NCI-H2171 treated with DMSO at 0.1 percent for 48 hours (cell line): ENCODE data around the gene MYL5.
"Not testable (repeated sequence)": the region's sequence is repeated elsewhere in the genome, so short reads cannot be mapped to it uniquely, and the experiment has no call there.

ENCODE experiments used
- DNase-seq: peaks from one replicate; lab custom pipeline; 2025; lab: John Stamatoyannopoulos, UW

The MYL5 gene

GRCh38 chr4:669806-670559 is 4.4 kb upstream of the MYL5 start:
- DNase-seq: not testable (repeated sequence)

DNA sequence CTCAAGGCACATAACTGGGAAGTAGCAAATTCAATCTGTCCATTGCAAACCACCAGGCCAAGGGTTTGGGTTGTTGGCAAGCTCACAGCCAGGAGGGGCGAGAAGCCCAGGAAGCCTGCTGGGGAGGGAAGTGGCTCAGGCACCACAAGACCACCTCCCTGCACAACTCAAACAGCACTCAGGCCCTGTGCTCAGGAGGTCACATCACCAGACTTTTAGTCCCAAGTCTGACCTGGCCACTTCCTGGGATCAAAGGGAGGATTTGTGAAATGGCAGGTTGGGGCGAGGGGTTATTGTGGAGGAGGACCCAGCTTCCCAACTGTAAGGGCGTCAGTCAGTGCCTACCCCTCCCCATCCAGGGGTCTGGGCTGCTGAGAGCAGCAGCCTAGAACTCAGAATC is 2.6 kb upstream of the MYL5 start:
- no peak for DNase-seq

DNA sequence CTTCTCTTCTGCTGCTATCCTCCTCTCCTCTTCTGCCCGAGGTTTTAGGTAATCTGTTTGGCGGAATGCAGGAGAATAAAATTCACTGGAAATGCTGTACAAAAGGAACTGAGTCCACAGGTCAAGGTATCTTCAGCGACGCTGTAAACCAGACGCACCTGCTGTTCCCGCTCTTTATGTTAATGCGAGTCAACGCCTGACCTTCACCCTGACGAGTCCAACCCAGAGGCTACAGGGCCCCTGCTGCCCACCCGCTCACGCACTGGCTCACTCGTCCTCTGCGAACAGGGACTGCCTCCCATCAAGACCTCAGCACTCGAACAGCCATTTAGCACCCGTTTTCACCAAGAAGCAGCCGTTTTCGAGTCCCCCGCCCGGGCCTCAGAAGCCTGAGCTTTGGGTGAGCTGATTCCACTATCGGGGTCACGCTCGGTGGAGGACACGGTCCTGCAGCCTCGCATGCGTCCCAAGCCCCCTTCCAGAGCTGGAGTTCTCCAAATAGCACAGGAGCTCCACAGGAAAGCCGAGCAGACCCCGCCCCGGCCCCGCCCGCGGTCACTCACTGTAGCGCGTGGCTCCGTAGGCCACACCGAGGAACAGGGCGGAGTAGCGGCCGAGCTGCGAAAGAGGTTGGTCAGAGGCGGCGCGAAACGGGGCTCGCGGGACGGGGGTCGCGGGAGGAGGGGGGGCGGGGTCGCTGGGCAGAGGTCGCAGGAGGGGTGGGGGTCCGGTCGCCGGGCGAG is 822 bp upstream of the MYL5 start:
- no peak for DNase-seq

DNA sequence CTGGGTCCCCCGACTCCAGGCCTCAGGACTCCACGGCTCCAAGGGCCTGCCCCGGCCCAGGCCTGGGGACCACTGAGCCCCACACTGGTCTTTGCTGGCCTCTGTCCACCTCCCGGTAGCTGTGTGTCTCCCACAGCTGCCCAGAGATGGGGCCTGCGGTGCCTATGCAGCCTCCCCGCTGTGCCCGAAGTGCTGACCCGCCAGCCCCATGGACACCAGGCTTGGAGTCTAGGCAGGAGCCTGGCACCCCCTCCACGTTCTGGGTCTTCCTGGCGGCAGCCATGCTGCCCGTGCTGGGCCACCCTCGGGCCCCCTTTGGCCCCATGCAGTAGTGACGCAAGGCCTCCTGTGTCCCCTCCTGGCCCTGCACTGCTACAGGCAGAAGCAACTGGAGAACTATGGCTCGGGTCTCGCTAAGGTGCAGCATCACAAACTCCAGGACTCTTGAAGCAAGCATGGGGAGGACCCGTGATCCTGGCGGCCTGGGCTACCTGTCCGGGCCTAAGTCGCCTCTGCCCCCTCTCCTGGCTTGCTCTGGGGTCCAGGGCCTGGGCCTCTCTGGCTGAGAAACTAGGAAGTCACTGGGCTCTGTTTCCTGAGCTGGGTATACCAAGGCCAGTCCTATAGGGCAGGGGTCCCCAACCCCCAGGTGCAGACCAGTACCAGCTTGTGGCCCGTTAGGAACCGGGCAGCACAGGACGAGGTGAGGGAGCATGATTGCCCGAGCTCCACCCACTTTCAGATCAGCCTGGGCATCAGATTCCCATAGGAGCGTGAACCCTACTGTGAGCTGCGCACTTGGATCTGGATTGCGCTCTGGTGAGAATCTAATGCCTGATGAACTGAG is 917 bp downstream of the MYL5 start:
- no peak for DNase-seq

DNA sequence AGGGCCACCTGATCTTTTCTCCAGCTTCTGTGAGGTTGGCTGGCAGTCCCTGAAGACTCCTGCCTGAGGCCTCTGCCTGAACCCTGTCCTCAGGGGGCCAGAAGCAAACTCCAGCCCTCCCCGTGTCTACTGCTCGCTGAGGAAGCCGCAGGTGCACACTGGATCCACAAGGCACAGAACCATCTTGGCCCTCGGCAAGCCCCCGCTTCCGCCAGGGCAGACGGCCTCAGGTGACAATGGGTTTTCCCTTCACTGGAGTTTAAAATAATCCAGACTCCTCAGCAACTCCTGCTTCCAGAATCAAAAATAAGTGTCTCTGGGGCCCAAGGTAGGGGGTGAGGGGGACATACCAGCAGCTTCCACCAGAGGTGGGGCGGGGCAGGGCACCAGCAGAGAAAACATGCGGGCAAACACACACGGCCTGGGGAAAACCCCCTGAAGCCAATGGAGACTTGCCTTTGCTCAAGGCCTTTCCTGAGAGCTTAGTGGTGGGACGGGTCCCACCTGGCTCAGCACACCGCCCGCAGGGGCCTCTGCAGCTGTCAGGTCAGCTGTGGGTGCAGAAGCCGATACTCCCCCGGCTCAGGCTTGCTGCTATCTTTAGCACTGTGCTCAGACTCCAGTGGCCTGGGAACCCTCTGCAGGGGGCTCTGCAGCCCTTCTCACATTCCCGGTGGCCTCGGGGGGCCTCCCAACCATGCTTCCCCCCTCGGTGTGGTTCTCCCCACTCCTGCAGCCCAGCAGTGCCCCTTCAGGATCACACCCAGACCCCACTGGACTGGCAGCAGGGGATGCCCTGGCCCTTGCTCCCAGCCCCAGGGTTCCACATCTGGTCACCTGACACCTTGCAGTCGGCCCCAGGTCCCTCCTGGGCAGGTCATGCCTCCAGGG is 1.9 kb downstream of the MYL5 start:
- DNase-seq: no peak

DNA sequence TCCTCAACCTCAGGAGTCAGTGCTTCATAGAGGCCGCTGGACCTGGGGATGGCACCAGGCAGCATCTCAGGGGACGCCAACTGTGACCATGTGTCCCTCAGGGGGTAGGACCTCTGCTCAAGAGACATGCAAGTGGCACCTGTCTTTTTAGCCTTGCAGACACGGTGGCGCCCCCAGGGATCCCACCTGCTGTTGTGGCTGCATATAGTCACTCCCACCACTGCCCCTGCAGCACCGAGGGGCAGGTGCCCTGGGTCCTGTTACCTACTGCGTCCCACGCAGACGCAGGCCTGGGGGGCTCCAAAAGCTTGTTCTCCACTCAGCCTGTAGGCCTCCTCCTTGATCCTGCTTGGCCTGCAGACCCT is 2.5 kb downstream of the MYL5 start:
- DNase-seq: no peak

- no peak for DNase-seq
Observed at GRCh38 chr4:677431-678293, 3.3 kb downstream of the MYL5 start.

DNA sequence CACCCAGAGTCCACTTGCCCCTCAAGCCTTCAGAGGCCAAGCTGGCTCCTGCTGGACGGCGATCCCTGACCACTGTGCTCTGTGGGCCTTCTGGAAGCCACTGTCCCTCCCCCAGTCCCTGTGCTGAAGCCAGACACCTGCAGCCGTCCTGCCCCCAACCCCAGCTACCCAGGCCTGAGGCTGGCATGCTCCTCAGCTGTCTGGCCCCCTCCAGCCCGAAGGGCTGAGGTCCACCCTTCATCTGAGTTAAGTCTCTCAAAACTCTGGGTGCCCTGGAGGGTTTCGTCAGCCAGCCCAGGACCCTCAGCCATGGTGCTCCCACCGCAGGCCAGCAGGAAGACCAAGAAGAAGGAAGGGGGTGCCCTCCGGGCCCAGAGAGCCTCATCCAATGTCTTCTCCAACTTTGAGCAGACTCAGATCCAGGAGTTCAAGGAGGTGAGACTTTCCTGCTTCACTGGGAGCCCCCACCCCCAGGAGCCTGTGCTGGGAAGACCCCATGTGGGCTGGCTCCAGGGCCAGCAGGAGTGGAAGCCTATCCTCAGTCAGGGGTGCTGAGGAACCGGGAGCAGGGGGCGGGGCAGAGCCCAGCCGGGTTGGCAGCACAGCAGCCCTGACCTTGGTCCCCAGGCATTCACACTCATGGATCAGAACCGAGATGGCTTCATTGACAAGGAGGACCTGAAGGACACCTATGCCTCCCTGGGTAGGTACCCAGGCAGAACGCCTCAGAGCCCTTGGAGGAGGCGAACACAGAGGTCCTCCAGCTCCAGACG is 4.2 kb downstream of the MYL5 start:
- no peak for DNase-seq

DNA sequence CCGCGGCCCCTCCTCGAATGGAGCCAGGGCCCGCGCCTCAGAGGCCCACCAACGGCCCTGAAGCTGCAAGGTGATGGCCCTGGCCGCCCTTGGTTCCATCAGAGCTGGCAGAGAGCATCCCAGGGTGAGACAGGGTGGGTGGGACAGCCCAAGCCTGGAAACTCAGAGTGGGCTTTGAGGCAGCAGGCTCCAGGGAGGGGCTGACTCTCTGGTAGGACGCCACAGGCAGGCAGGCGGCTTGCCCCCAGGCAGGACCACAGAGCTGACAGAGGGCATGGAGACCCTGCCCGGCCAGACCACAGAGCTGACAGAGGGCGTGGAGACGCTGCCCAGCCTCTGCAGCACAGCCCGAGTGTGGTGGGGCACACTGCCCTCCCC is 4.8 kb downstream of the MYL5 start:
- no peak for DNase-seq

- no peak for DNase-seq
Observed at GRCh38 chr4:679629-680028, 5.3 kb downstream of the MYL5 start.

- DNase-seq: no peak
Observed at GRCh38 chr4:680091-680490, 5.7 kb downstream of the MYL5 start.

GRCh38 chr4:680551-680927 is 6.2 kb downstream of the MYL5 start:
- no peak for DNase-seq

DNA sequence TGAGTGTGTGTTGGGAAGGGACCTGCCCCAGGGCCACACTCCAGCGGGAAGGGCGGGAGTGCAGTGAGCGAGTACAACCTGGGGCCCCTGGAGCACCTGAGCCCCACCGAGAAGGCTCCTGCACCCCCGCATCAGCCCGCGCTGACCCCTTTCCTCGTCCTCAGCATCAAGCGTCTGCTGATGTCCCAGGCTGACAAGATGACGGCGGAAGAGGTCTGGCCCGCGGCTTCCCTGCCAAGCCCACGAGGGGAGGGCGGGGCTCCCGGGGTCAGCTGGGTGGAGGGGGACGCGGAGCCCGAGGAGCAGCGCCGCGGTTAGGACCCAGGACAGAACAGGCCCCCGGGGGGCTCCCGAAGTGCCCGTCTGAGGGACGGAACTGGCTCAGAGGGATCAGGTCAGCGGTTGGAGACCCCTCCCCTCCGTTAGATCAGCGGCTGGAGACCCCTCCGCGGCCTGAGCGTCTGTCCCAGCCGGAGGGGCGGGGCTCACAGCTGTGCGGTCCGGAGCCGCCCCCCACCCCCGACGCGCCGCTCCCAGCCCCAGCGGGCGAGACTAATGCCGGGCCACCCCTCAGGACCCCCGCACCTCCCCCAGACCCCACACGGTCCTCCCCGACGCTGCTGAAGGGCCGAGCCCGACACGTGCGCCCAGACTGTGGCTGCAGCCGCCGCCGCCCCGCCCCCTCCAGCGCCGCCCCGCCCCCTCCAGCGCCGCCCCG is 6.7 kb downstream of the MYL5 start:
- no peak for DNase-seq

DNA sequence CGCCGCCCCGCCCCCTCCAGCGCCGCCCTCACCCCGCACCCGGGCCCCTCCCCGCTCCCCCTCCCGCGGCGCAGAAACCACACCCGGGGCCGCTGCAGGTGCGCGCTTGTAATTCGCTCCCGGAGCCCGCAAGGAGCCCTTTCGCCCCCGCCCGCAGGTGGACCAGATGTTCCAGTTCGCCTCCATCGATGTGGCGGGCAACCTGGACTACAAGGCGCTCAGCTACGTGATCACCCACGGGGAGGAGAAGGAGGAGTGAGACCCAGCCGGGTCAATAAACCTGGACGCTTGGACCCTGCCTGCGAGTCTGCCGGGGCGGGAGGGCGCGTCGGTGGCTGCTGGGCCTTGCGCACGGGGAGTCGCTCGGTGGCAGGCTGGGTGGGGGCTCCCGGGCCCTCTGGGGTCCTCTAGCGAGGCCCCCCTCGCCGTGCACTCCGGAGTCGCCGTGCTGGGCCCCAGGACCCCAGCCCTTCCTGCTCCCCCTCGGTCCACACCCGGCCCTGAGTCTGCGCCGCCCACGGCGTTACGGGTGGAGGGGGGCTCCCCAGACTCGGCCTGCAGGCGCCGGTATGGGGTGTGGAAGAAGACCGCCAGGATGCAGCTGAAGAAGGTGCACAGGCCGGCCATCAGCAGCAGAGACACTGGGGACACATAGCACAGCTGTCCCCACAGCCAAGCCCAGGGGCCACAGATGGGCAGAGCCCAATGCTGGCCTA is 7.6 kb downstream of the MYL5 start:
- DNase-seq: no peak

DNA sequence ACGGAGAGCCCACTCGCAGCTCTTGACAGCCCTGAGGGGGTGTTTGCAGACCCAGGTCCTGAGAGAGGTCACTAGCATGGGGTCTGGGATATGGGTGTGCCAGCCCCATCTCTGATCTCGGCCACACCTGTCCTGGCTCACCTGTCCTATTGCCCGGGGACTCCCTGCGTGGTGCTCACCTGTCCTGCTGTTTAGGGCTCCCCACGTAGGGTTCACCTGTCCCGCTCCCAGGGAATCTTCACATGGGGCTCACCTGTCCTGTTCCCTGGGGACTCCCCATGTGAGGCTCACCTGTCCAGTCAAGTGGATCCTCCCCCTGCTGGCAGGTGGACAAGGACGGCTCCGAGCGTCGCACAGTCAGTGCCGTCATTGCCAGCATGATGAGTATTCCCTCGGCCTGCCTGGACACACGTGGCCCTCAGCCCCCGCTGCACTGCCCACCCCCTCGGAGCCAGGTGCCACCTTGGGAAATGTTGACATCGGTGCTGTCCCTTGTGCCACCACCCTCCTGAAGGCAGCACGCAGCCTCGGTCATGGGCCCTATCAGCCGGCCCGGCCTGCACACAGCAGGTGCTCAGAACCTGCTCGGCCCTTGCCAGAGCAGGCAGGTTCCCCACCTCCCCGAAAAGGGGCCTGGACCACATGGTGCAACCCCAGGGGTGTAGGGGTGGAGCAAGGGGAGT is 8.3 kb downstream of the MYL5 start:
- DNase-seq: no peak

- no peak for DNase-seq
Observed at GRCh38 chr4:683247-683897, 9.0 kb downstream of the MYL5 start.

GRCh38 chr4:683982-684622 is 9.8 kb downstream of the MYL5 start:
- DNase-seq: peak; percentile 44
